Measurements from ENCODE around the gene LY6G5C. TPM values are rescaled to one million over a fixed set of nuclear protein-coding genes. Genes with fewer than 3 reads are reported as not detected.

Gene LY6G5C
- total RNA-seq, 1 donor from 2014 or later, result 3.9 TPM

DNA sequence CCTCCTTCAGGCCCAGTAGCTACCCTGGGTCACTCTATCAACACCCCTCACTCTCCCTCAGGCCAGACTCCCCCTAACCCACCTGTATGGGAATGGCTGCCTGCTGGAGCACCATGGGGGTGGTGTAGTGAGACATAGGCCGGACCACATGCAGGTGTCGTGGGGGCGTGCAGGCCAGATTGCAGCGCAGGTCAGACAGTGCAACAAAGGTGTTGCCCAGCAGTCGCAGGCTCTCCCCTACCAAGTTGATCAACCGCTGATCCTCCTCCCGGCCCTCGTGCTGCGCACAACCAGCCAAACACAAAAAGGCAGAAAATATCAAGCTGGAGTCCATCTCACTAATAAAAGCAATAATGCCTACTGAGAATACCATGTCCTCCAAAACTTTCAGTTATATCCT lies 35.5 kb downstream of the LY6G5C start:
- FAIRE-seq, result no peak
- peaks cover 54% of the 10 kb centered on the region for H3K36me3 ChIP-seq (ENCODE audit: insufficient read depth, low read length)
- H3K79me2 ChIP-seq (ENCODE audit: insufficient read depth, low read length), result peaks cover 20% of the 10 kb centered on the region

DNA sequence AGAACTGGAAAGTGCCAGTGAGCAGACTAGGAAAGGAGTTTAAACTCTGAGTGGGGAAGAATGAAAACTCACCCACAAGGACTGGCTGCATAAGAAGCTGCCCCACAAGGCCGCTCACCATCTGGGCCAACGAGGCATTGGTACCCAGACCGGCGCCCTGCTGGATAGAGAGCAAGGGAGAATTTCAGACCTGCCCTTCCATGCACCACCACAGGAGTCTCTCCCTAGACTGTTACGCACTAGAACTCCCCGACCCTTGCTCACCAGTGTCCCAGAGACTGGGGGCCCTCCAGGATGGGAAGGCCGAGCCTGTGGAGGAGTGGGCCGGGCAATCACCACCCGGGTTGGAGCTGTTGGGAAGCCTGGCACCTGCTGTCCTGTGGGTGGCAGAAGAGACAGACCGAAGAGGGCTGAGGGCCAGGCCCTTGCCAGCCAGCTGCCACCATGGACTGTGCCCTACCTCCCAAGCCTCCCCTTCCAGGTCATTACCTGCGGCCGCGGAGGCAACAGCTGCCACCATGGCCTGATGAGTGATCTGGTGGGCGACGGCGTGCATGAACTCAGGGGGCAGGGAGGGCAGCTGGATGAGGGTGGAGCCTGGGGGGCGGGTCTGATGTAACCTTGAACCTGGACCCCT lies 36.9 kb downstream of the LY6G5C start:
- Histone ChIP-seq H2AFZ (ENCODE audit: low read depth, low read length) (no peak overlapping the region), H3K79me2 (ENCODE audit: insufficient read depth, low read length) (peaks cover 6% of the 10 kb centered on the region), H3K27ac (ENCODE audit: low read depth, low read length) (no peak overlapping the region), H3K4me2 (ENCODE audit: low read length) (no peak overlapping the region), H3K4me1 (ENCODE audit: insufficient read depth, low read length) (peaks cover 12% of the 10 kb centered on the region), H4K20me1 (ENCODE audit: insufficient read depth, low read length) (peaks cover 29% of the 10 kb centered on the region), H3K9ac (ENCODE audit: low read length) (no peak overlapping the region), H3K36me3 (ENCODE audit: insufficient read depth, low read length) (peaks cover 55% of the 10 kb centered on the region), H3K4me3 (ENCODE audit: insufficient read depth, low read depth, low read length) (no peak overlapping the region), H3K9me3 (ENCODE audit: insufficient read depth, low read depth, low read length) (no peaks in the 10 kb centered on the region), H3K27me3 (ENCODE audit: insufficient read depth, low read length) (no peaks in the 10 kb centered on the region)
- Mint-ChIP-seq H3K36me3 (ENCODE audit: low read depth, unreplicated experiment) (peaks cover 26% of the 10 kb centered on the region), H3K27ac (ENCODE audit: unreplicated experiment) (no peak overlapping the region), H3K4me3 (ENCODE audit: unreplicated experiment) (no peak overlapping the region), H3K27me3 (ENCODE audit: low read depth, unreplicated experiment) (no peaks in the 10 kb centered on the region), H3K4me1 (ENCODE audit: low read depth, unreplicated experiment) (no peaks in the 10 kb centered on the region), H3K9me3 (ENCODE audit: unreplicated experiment) (no peaks in the 10 kb centered on the region)
- DNase-seq (ENCODE audit: low read depth), result no peak
- TF ChIP-seq CTCF (IDR thresholded peaks at IDR 0.05; ENCODE audit: insufficient read depth, low read depth, low read length) (no peak), EZH2 (IDR thresholded peaks at IDR 0.05; ENCODE audit: insufficient read depth, low read length) (no peak)
- no peak for FAIRE-seq

More for the DNA sequence above, 35.5 kb downstream of the LY6G5C start:
- no peak overlapping the region for H3K4me3 Mint-ChIP-seq (ENCODE audit: unreplicated experiment)
- Histone ChIP-seq H3K4me2 (ENCODE audit: low read length) (no peak overlapping the region), H3K27me3 (ENCODE audit: insufficient read depth, low read length) (no peaks in the 10 kb centered on the region), H3K4me1 (ENCODE audit: insufficient read depth, low read length) (no peaks in the 10 kb centered on the region), H4K20me1 (ENCODE audit: insufficient read depth, low read length) (peaks cover 23% of the 10 kb centered on the region), H2AFZ (ENCODE audit: low read depth, low read length) (no peak overlapping the region), H3K4me3 (ENCODE audit: insufficient read depth, low read depth, low read length) (no peak overlapping the region), H3K9me3 (ENCODE audit: insufficient read depth, low read depth, low read length) (no peaks in the 10 kb centered on the region), H3K27ac (ENCODE audit: low read depth, low read length) (no peak overlapping the region), H3K9ac (ENCODE audit: low read length) (no peak overlapping the region)
- peaks cover 21% of the 10 kb centered on the region for H3K36me3 Mint-ChIP-seq (ENCODE audit: low read depth, unreplicated experiment)
- no peak for TF ChIP-seq CTCF (IDR thresholded peaks at IDR 0.05; ENCODE audit: insufficient read depth, low read depth, low read length)
- TF ChIP-seq EZH2 (IDR thresholded peaks at IDR 0.05; ENCODE audit: insufficient read depth, low read length), result no peak
- H3K27ac Mint-ChIP-seq (ENCODE audit: unreplicated experiment), result no peak overlapping the region
- no peaks in the 10 kb centered on the region for H3K27me3 Mint-ChIP-seq (ENCODE audit: low read depth, unreplicated experiment)
- DNase-seq (ENCODE audit: low read depth), result no peak
- peaks cover 4% of the 10 kb centered on the region for H3K4me1 Mint-ChIP-seq (ENCODE audit: low read depth, unreplicated experiment)
- no peaks in the 10 kb centered on the region for H3K9me3 Mint-ChIP-seq (ENCODE audit: unreplicated experiment)

- H3K27ac Mint-ChIP-seq (ENCODE audit: unreplicated experiment), result no peak overlapping the region
- H3K27ac ChIP-seq (ENCODE audit: low read depth, low read length), result no peak overlapping the region
- no peaks in the 10 kb centered on the region for H3K4me1 Mint-ChIP-seq (ENCODE audit: low read depth, unreplicated experiment)
- H3K9me3 Mint-ChIP-seq (ENCODE audit: unreplicated experiment), result no peaks in the 10 kb centered on the region
- no peaks in the 10 kb centered on the region for H3K9me3 ChIP-seq (ENCODE audit: insufficient read depth, low read depth, low read length)
- TF ChIP-seq EZH2 (IDR thresholded peaks at IDR 0.05; ENCODE audit: insufficient read depth, low read length) (no peak), CTCF (IDR thresholded peaks at IDR 0.05; ENCODE audit: insufficient read depth, low read depth, low read length) (no peak)
- H3K4me2 ChIP-seq (ENCODE audit: low read length), result no peak overlapping the region
- H3K27me3 Mint-ChIP-seq (ENCODE audit: low read depth, unreplicated experiment), result no peaks in the 10 kb centered on the region
- DNase-seq (ENCODE audit: low read depth) (no peak), FAIRE-seq (no peak)
- peaks cover 34% of the 10 kb centered on the region for H4K20me1 ChIP-seq (ENCODE audit: insufficient read depth, low read length)
- peaks cover 3% of the 10 kb centered on the region for H3K79me2 ChIP-seq (ENCODE audit: insufficient read depth, low read length)
- H3K27me3 ChIP-seq (ENCODE audit: insufficient read depth, low read length), result no peaks in the 10 kb centered on the region
- H3K4me3 Mint-ChIP-seq (ENCODE audit: unreplicated experiment), result no peak overlapping the region
- no peak overlapping the region for H3K4me3 ChIP-seq (ENCODE audit: insufficient read depth, low read depth, low read length)
- H3K4me1 ChIP-seq (ENCODE audit: insufficient read depth, low read length), result peaks cover 13% of the 10 kb centered on the region
- H2AFZ ChIP-seq (ENCODE audit: low read depth, low read length), result no peak overlapping the region
- peaks cover 54% of the 10 kb centered on the region for H3K36me3 ChIP-seq (ENCODE audit: insufficient read depth, low read length)
- H3K36me3 Mint-ChIP-seq (ENCODE audit: low read depth, unreplicated experiment), result peaks cover 28% of the 10 kb centered on the region
- no peak overlapping the region for H3K9ac ChIP-seq (ENCODE audit: low read length)
These were observed 37.9 kb downstream of the LY6G5C start for GRCh38 chr6:31642798-31643570.
